Suprapubic skin (tissue), 4 donors: Measurements from ENCODE around the gene ZNF683. TPM values are rescaled to one million over a fixed set of nuclear protein-coding genes. Genes with fewer than 3 reads are reported as not detected.

ENCODE experiments used
- DNase-seq, 2 donors: peaks; one replicate each; pipeline ENCODE4 v3.0.0-alpha.2; 2019; ENCODE audit warnings: low spot score in 2 of 2
- H3K27ac ChIP-seq: fragments of 200-600 bp; sonication (generic); one replicate; pipeline ENCODE4 v1.5.1; 2019
- H3K27me3 ChIP-seq: fragments of 200-600 bp; sonication (generic); one replicate; pipeline ENCODE4 v1.5.1; 2019
- H3K36me3 ChIP-seq: fragments of 200-600 bp; sonication (generic); one replicate; pipeline ENCODE4 v1.5.1; 2019
- H3K4me1 ChIP-seq: fragments of 200-600 bp; sonication (generic); one replicate; pipeline ENCODE4 v1.5.1; 2019
- H3K4me3 ChIP-seq: fragments of 200-600 bp; sonication (generic); one replicate; pipeline ENCODE4 v1.5.1; 2019; ENCODE audit warnings: mild to moderate bottlenecking
- H3K9me3 ChIP-seq: fragments of 200-600 bp; sonication (generic); one replicate; pipeline ENCODE4 v1.5.1; 2019
- EP300 ChIP-seq: sonication (generic); formaldehyde crosslinking; IDR thresholded peaks from one replicate; pipeline ENCODE4 v1.6.1; 2017; ENCODE audit warnings: antibody characterized with exemption
- POLR2A ChIP-seq, 2 donors: fragments of 450-650 bp; IDR thresholded peaks; one replicate each; pipeline ENCODE4 v1.6.1; 2017; ENCODE audit warnings: antibody characterized with exemption in 2 of 2, mild to moderate bottlenecking in 2 of 2, moderate library complexity in 2 of 2
- POLR2AphosphoS5 ChIP-seq, 3 donors: sonication (generic); formaldehyde crosslinking; IDR thresholded peaks; one replicate each; pipeline ENCODE4 v1.6.1; 2017; ENCODE audit warnings: antibody characterized with exemption in 3 of 3
- WGBS: methylation state at CpG from one replicate; pipeline ENCODE4 v1.1.5; 2018; 5-methylcytosine and 5-hydroxymethylcytosine counted together
- total RNA-seq, 4 donors: library from RNA; depleted of rRNA; stranded (reverse); fragments of >200 nt; gene quantifications; one replicate each; pipeline ENCODE4 v1.1.0, GENCODE V29; 2016
- TF ChIP-seq, protein P1 (sequence below), 2 donors: fragments of 200-600 bp in 1 of 2; fragments of 450-650 bp in 1 of 2; sonication (generic) in 1 of 2; IDR thresholded peaks; one replicate each; pipeline ENCODE4 v1.5.1; 2016 to 2019; ENCODE audit warnings: antibody characterized with exemption in 2 of 2, mild to moderate bottlenecking in 1 of 2, moderate library complexity in 1 of 2

The ZNF683 gene
- total RNA-seq, 4 donors from 2014 or later: not detected

- WGBS: 7% methylated on average over 3 of the region's 9 CpGs
- Histone ChIP-seq H3K9me3 (no peaks in the 10 kb centered on the region), H3K4me1 (peaks cover 7% of the 10 kb centered on the region), H3K36me3 (no peaks in the 10 kb centered on the region), H3K27me3 (peaks cover 64% of the 10 kb centered on the region), H3K27ac (no peak overlapping the region), H3K4me3 (no peak overlapping the region)
- no peak for DNase-seq
- TF ChIP-seq EP300: no peak
- no peak for TF ChIP-seq POLR2AphosphoS5 (IDR thresholded peaks at IDR 0.05)
- TF ChIP-seq POLR2A (IDR thresholded peaks at IDR 0.05): no peak
- TF ChIP-seq, protein P1, sequence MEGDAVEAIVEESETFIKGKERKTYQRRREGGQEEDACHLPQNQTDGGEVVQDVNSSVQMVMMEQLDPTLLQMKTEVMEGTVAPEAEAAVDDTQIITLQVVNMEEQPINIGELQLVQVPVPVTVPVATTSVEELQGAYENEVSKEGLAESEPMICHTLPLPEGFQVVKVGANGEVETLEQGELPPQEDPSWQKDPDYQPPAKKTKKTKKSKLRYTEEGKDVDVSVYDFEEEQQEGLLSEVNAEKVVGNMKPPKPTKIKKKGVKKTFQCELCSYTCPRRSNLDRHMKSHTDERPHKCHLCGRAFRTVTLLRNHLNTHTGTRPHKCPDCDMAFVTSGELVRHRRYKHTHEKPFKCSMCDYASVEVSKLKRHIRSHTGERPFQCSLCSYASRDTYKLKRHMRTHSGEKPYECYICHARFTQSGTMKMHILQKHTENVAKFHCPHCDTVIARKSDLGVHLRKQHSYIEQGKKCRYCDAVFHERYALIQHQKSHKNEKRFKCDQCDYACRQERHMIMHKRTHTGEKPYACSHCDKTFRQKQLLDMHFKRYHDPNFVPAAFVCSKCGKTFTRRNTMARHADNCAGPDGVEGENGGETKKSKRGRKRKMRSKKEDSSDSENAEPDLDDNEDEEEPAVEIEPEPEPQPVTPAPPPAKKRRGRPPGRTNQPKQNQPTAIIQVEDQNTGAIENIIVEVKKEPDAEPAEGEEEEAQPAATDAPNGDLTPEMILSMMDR (IDR thresholded peaks at IDR 0.05): no peak
These were observed 39.8 kb upstream of the ZNF683 start for GRCh38 chr1:26412180-26412840.

- Histone ChIP-seq H3K36me3 (no peaks in the 10 kb centered on the region), H3K4me1 (peaks cover under 1% of the 10 kb centered on the region), H3K4me3 (no peak overlapping the region), H3K27me3 (peaks cover 64% of the 10 kb centered on the region), H3K9me3 (no peaks in the 10 kb centered on the region), H3K27ac (no peak overlapping the region)
- no peak for DNase-seq
- TF ChIP-seq POLR2AphosphoS5 (IDR thresholded peaks at IDR 0.05) (no peak), POLR2A (IDR thresholded peaks at IDR 0.05) (no peak), EP300 (no peak)
- TF ChIP-seq, protein P1 (IDR thresholded peaks at IDR 0.05): no peak
- WGBS: 12% methylated on average over 15 of the region's 20 CpGs
These were observed 39.1 kb upstream of the ZNF683 start for GRCh38 chr1:26411624-26412074.

DNA sequence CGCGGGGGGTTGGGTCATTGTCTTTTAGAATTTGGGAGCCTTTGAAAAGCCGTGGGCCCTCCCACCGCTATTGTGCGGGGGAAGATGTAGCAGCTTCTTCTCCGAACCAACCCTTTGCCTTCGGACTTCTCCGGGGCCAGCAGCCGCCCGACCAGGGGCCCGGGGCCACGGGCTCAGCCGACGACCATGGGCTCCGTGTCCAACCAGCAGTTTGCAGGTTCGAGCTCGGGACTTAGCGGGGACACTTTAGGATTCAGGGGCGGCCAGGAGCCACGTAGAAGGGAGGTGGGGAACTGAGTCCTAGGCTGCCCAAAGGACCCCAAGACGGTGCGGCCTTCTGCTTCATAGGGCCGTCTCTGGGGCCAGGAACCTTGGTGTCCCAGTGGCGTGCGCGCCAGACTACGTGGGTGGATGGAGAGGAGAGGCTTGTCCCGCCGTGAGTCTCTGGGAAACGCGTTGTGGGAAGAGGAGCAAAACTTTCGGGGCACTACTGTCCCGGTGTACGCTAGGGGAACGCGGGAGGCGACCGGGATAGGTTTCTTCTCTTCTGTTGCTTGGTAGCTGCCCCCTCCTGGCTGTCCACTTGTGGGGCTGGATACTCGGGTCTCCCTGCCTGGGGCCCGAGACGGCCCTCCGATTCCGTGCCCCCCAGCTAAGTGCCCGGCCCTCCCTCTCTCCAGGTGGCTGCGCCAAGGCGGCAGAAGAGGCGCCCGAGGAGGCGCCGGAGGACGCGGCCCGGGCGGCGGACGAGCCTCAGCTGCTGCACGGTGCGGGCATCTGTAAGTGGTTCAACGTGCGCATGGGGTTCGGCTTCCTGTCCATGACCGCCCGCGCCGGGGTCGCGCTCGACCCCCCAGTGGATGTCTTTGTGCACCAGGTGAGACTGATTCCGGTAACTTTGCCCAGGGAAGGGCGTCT lies 38.4 kb upstream of the ZNF683 start, which contains the start of gene LIN28A:
TSS of gene LIN28A (plus strand) at position 112 of the 918 bp plus-strand sequence. CDS start at position 187, 75 bp downstream.
- no peak for TF ChIP-seq POLR2AphosphoS5 (IDR thresholded peaks at IDR 0.05)
- TF ChIP-seq POLR2A (IDR thresholded peaks at IDR 0.05): no peak
- TF ChIP-seq, protein P1 (IDR thresholded peaks at IDR 0.05): no peak
- Histone ChIP-seq H3K4me3 (no peak within 1 kb of the TSS), H3K27ac (no peak within 1 kb of the TSS), H3K4me1 (no peaks in the 10 kb centered on the region), H3K27me3 (peaks cover 64% of the 10 kb centered on the region), H3K9me3 (no peaks in the 10 kb centered on the region), H3K36me3 (no peaks in the 10 kb centered on the region)
- DNase-seq: no peak
- WGBS: 3% methylated on average over 33 of the region's 70 CpGs

DNA sequence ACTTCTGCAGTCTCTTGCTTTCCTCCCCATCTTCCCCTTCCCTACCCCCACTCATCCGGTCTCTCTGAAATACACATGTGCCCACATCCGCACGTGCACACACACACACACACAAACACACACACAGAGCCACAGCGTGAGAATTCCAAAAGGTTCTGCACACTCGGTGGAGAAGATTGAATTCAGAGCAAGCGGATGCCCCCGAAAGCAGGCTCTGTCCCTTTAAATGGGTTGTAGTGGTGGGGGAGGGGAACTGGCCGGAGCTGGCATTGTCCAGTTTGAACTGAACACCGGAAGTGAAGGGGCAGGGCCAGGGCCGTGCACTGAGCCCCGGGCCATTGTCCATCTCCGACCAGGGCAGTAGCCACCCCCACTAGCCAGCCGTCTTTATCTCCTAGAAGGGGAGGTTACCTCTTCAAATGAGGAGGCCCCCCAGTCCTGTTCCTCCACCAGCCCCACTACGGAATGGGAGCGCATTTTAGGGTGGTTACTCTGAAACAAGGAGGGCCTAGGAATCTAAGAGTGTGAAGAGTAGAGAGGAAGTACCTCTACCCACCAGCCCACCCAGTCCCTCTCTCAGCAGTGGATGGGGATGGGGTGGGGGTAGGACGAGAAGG lies 36.7 kb upstream of the ZNF683 start:
- Histone ChIP-seq H3K36me3 (no peaks in the 10 kb centered on the region), H3K4me3 (no peak overlapping the region), H3K27me3 (peaks cover 53% of the 10 kb centered on the region), H3K9me3 (no peaks in the 10 kb centered on the region), H3K27ac (no peak overlapping the region), H3K4me1 (no peaks in the 10 kb centered on the region)
- no peak for DNase-seq
- WGBS: 2% methylated on average over 11 of the region's 16 CpGs
- TF ChIP-seq EP300 (no peak), POLR2AphosphoS5 (IDR thresholded peaks at IDR 0.05) (no peak), POLR2A (IDR thresholded peaks at IDR 0.05) (no peak)
- TF ChIP-seq, protein P1 (IDR thresholded peaks at IDR 0.05): no peak
